Measurements from ENCODE around the gene ITGB4. TPM values are rescaled to one million over a fixed set of nuclear protein-coding genes. Genes with fewer than 3 reads are reported as not detected.
A peak's percentile ranks its signal among the peaks of the same experiment; 100 is the strongest.

ITGB4 gene
- total and polyA plus RNA-seq, 9 of the 15 experiments (the other 6 are each of a cell fraction or from before 2014, with no cell fraction given): 0.05 to 2.8 (median 0.76) TPM; not detected in 3

DNA sequence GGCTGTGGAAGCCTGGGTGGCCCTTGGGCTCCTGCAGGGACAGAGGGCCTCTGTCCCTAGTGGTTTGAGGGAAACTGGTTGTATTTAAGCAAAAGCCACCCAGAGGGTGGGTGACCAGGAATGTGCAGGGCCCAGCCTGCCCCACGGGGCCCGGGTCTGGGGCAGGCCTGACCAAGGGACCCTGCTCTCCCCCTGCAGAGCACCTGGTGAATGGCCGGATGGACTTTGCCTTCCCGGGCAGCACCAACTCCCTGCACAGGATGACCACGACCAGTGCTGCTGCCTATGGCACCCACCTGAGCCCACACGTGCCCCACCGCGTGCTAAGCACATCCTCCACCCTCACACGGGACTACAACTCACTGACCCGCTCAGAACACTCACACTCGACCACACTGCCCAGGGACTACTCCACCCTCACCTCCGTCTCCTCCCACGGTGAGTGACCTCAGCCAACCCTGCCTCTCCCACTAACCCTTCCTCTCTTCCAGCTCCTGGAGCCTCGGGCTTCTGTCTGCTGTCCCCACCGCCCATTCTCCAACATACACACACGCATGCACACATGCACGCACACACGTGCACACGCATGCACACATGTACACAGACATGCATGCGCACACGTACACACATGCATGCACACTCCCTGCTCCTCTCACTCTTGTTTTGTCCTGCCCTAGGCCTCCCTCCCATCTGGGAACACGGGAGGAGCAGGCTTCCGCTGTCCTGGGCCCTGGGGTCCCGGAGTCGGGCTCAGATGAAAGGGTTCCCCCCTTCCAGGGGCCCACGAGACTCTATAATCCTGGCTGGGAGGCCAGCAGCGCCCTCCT, 33.3 kb downstream of the ITGB4 start (continued):
- TF ChIP-seq, protein P1, sequence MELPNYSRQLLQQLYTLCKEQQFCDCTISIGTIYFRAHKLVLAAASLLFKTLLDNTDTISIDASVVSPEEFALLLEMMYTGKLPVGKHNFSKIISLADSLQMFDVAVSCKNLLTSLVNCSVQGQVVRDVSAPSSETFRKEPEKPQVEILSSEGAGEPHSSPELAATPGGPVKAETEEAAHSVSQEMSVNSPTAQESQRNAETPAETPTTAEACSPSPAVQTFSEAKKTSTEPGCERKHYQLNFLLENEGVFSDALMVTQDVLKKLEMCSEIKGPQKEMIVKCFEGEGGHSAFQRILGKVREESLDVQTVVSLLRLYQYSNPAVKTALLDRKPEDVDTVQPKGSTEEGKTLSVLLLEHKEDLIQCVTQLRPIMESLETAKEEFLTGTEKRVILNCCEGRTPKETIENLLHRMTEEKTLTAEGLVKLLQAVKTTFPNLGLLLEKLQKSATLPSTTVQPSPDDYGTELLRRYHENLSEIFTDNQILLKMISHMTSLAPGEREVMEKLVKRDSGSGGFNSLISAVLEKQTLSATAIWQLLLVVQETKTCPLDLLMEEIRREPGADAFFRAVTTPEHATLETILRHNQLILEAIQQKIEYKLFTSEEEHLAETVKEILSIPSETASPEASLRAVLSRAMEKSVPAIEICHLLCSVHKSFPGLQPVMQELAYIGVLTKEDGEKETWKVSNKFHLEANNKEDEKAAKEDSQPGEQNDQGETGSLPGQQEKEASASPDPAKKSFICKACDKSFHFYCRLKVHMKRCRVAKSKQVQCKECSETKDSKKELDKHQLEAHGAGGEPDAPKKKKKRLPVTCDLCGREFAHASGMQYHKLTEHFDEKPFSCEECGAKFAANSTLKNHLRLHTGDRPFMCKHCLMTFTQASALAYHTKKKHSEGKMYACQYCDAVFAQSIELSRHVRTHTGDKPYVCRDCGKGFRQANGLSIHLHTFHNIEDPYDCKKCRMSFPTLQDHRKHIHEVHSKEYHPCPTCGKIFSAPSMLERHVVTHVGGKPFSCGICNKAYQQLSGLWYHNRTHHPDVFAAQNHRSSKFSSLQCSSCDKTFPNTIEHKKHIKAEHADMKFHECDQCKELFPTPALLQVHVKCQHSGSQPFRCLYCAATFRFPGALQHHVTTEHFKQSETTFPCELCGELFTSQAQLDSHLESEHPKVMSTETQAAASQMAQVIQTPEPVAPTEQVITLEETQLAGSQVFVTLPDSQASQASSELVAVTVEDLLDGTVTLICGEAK (IDR thresholded peaks at IDR 0.05): peak; percentile 7; the same call in 1 of the 2 replicates
- TF ChIP-seq, protein P1 (CRISPR knock-in tag; IDR thresholded peaks at IDR 0.05): no peak
- TF ChIP-seq, protein P2, sequence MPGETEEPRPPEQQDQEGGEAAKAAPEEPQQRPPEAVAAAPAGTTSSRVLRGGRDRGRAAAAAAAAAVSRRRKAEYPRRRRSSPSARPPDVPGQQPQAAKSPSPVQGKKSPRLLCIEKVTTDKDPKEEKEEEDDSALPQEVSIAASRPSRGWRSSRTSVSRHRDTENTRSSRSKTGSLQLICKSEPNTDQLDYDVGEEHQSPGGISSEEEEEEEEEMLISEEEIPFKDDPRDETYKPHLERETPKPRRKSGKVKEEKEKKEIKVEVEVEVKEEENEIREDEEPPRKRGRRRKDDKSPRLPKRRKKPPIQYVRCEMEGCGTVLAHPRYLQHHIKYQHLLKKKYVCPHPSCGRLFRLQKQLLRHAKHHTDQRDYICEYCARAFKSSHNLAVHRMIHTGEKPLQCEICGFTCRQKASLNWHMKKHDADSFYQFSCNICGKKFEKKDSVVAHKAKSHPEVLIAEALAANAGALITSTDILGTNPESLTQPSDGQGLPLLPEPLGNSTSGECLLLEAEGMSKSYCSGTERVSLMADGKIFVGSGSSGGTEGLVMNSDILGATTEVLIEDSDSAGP (CRISPR knock-in tag; IDR thresholded peaks at IDR 0.05): 0 out of 2 replicates have a peak, but pooled peaks have one; percentile 59
- TF ChIP-seq ZKSCAN8 (CRISPR knock-in tag; IDR thresholded peaks at IDR 0.05): no peak
- 0 out of 2 replicates have a peak, but pooled peaks have one; percentile 29 for TF ChIP-seq HLTF (IDR thresholded peaks at IDR 0.05)
- TF ChIP-seq TOE1 (IDR thresholded peaks at IDR 0.05; ENCODE audit: borderline replicate concordance): no peak
- TF ChIP-seq TOE1 (CRISPR knock-in tag; IDR thresholded peaks at IDR 0.05; ENCODE audit: borderline replicate concordance, low read depth): 0 out of 2 replicates have a peak, but pooled peaks have one; percentile 71
- no peak for TF ChIP-seq BRD9 (IDR thresholded peaks at IDR 0.05; ENCODE audit: low read depth, partially characterized antibody)
- TF ChIP-seq SUPT5H (IDR thresholded peaks at IDR 0.05): 0 out of 2 replicates have a peak, but pooled peaks have one; percentile 31
- no peak for TF ChIP-seq ZNF146 (CRISPR knock-in tag; IDR thresholded peaks at IDR 0.05; ENCODE audit: unreplicated experiment)
- TF ChIP-seq ZNF699 (CRISPR knock-in tag; IDR thresholded peaks at IDR 0.05; ENCODE audit: insufficient replicate concordance): no peak
- peak; percentile 1; the same call in 1 of the 2 replicates for TF ChIP-seq CREM (IDR thresholded peaks at IDR 0.05; ENCODE audit: low read depth)
- TF ChIP-seq ZC3H8 (IDR thresholded peaks at IDR 0.05): no peak
- TF ChIP-seq, protein P3, sequence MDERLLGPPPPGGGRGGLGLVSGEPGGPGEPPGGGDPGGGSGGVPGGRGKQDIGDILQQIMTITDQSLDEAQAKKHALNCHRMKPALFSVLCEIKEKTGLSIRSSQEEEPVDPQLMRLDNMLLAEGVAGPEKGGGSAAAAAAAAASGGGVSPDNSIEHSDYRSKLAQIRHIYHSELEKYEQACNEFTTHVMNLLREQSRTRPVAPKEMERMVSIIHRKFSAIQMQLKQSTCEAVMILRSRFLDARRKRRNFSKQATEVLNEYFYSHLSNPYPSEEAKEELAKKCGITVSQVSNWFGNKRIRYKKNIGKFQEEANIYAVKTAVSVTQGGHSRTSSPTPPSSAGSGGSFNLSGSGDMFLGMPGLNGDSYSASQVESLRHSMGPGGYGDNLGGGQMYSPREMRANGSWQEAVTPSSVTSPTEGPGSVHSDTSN (CRISPR knock-in tag; IDR thresholded peaks at IDR 0.05; ENCODE audit: low read depth): no peak
- TF ChIP-seq, protein P3 (tag; conservative IDR thresholded peaks at IDR 0.05; ENCODE audit: low read depth): no peak

All from K562 (cell line).